Measurements from ENCODE around the gene PBX1.
"Not testable (repeated sequence)": the region's sequence is repeated elsewhere in the genome, so short reads cannot be mapped to it uniquely, and the experiment has no call there.

PBX1 gene

GRCh38 chr1:164640686-164641352 is 81.8 kb downstream of the PBX1 start:
- DNase-seq: no peak

- DNase-seq: peak in 1 of 58 donors; percentile 24
These were observed 82.4 kb downstream of the PBX1 start for GRCh38 chr1:164641353-164641730.

- no peak for DNase-seq
These were observed 84.0 kb downstream of the PBX1 start for GRCh38 chr1:164643018-164643417.

GRCh38 chr1:164644268-164644667 is 85.3 kb downstream of the PBX1 start:
- DNase-seq: no peak

GRCh38 chr1:164644774-164645644 is 86.0 kb downstream of the PBX1 start:
- no peak for DNase-seq

GRCh38 chr1:164645921-164646320 is 86.9 kb downstream of the PBX1 start:
- no peak for DNase-seq

- DNase-seq: no peak
These were observed 88.2 kb downstream of the PBX1 start for GRCh38 chr1:164647211-164647610.

GRCh38 chr1:164648636-164649035 is 89.7 kb downstream of the PBX1 start:
- no peak for DNase-seq

GRCh38 chr1:164649146-164649545 is 90.2 kb downstream of the PBX1 start:
- no peak for DNase-seq

GRCh38 chr1:164650531-164650930 is 91.5 kb downstream of the PBX1 start:
- no peak for DNase-seq

GRCh38 chr1:164651351-164651951 is 92.5 kb downstream of the PBX1 start:
- no peak for DNase-seq

- DNase-seq: not testable (repeated sequence)
These were observed 94.0 kb downstream of the PBX1 start for GRCh38 chr1:164652969-164653368.

- no peak for DNase-seq
These were observed 94.7 kb downstream of the PBX1 start for GRCh38 chr1:164653705-164654104.

- no peak for DNase-seq
These were observed 95.2 kb downstream of the PBX1 start for GRCh38 chr1:164654200-164654599.

- DNase-seq: no peak
These were observed 99.9 kb downstream of the PBX1 start for GRCh38 chr1:164658864-164659263.

- peak in 3 of 58 donors; percentile 4 to 30 (median 10) for DNase-seq
These were observed 100.8 kb downstream of the PBX1 start for GRCh38 chr1:164659621-164660411.

GRCh38 chr1:164660412-164660772 is 101.4 kb downstream of the PBX1 start:
- no peak for DNase-seq

- DNase-seq: no peak
These were observed 101.8 kb downstream of the PBX1 start for GRCh38 chr1:164660775-164661174.

- DNase-seq: no peak
These were observed 103.5 kb downstream of the PBX1 start for GRCh38 chr1:164662462-164662861.

- no peak for DNase-seq
These were observed 104.0 kb downstream of the PBX1 start for GRCh38 chr1:164662955-164663354.

GRCh38 chr1:164664127-164664526 is 105.1 kb downstream of the PBX1 start:
- no peak for DNase-seq

- DNase-seq: no peak
These were observed 108.0 kb downstream of the PBX1 start for GRCh38 chr1:164667001-164667400.
